ENCODE data around the gene PROSER3.

PROSER3 gene

DNA sequence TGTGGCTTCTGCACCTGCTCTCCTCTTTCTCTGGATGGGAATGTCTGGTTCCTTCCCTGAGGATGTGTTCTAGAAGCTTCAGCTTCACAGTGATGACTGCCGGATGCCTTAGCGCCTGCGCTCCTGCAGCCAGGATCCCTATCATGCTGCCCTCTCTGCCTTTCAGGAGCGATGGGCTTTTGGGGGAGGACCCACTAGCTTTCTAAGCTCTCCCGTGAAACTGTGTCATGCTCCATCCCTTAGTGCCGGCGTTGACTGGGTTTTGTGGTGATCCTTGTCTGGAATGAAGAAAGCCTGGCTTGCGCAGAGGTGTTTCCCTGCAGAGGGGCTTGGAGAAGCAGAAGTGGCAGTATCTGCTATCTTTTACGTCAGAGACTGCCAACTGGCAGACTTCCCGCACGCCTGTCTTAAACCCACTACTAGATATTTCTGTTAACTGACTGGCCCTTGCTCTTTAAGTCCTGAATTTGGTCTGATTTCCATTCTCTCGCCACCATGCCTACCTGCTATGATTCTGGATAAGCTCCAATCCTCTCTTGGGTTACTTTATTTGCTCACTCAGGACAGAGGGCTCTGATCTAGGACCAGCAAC lies 44.0 kb upstream of the PROSER3 start:
- Histone ChIP-seq H3K27ac (no peak overlapping the region), H3K36me3 (replicated peaks) (no peaks in the 10 kb centered on the region), H3K27me3 (replicated peaks) (no peaks in the 10 kb centered on the region), H3K4me3 (ENCODE audit: low read depth, low read length) (no peak overlapping the region)
- TF ChIP-seq, protein P1, sequence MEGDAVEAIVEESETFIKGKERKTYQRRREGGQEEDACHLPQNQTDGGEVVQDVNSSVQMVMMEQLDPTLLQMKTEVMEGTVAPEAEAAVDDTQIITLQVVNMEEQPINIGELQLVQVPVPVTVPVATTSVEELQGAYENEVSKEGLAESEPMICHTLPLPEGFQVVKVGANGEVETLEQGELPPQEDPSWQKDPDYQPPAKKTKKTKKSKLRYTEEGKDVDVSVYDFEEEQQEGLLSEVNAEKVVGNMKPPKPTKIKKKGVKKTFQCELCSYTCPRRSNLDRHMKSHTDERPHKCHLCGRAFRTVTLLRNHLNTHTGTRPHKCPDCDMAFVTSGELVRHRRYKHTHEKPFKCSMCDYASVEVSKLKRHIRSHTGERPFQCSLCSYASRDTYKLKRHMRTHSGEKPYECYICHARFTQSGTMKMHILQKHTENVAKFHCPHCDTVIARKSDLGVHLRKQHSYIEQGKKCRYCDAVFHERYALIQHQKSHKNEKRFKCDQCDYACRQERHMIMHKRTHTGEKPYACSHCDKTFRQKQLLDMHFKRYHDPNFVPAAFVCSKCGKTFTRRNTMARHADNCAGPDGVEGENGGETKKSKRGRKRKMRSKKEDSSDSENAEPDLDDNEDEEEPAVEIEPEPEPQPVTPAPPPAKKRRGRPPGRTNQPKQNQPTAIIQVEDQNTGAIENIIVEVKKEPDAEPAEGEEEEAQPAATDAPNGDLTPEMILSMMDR (IDR thresholded peaks at IDR 0.05; ENCODE audit: low read depth, low read length, missing control alignments) = no peak
- DNase-seq = no peak
- in situ Hi-C loops (cut with HindIII; ENCODE audit: low pct_ligation_motif_present, low sequenced_read_pairs) = no loop called here

DNA sequence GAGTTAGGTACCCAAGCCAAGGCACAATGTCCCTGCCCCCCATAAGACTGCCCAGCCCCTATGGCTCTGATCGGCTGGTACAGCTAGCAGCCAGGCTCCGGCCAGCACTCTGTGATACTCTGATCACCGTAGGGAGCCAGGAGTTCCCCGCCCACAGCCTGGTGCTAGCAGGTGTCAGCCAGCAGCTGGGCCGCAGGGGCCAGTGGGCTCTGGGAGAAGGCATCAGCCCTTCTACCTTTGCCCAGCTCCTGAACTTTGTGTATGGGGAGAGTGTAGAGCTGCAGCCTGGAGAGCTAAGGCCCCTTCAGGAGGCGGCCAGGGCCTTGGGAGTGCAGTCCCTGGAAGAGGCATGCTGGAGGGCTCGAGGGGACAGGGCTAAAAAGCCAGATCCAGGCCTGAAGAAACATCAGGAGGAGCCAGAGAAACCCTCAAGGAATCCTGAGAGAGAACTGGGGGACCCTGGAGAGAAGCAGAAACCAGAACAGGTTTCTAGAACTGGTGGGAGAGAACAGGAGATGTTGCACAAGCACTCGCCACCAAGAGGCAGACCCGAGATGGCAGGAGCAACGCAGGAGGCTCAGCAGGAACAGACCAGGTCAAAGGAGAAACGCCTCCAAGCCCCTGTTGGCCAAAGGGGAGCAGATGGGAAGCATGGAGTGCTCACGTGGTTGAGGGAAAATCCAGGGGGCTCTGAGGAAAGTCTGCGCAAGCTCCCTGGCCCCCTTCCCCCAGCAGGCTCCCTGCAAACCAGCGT lies 43.2 kb upstream of the PROSER3 start:
- DNase-seq = no peak
- H3K27me3 ChIP-seq (replicated peaks) = no peaks in the 10 kb centered on the region
- no peak overlapping the region for H3K4me3 ChIP-seq (ENCODE audit: low read depth, low read length)
- H3K36me3 ChIP-seq (replicated peaks) = peaks cover under 1% of the 10 kb centered on the region
- in situ Hi-C loops (cut with HindIII; ENCODE audit: low pct_ligation_motif_present, low sequenced_read_pairs) = no loop called here
- H3K27ac ChIP-seq = no peak overlapping the region
- TF ChIP-seq, protein P1 (IDR thresholded peaks at IDR 0.05; ENCODE audit: low read depth, low read length, missing control alignments) = no peak

- peaks cover 6% of the 10 kb centered on the region for H3K36me3 ChIP-seq (replicated peaks)
- in situ Hi-C loops (cut with HindIII; ENCODE audit: low pct_ligation_motif_present, low sequenced_read_pairs) = no loop called here
- no peak overlapping the region for H3K27ac ChIP-seq
- DNase-seq = no peak
- TF ChIP-seq, protein P1 (IDR thresholded peaks at IDR 0.05; ENCODE audit: low read depth, low read length, missing control alignments) = no peak
- H3K4me3 ChIP-seq (ENCODE audit: low read depth, low read length) = no peak overlapping the region
- H3K27me3 ChIP-seq (replicated peaks) = no peaks in the 10 kb centered on the region
Observed at GRCh38 chr19:35715355-35715809, 42.6 kb upstream of the PROSER3 start.

DNA sequence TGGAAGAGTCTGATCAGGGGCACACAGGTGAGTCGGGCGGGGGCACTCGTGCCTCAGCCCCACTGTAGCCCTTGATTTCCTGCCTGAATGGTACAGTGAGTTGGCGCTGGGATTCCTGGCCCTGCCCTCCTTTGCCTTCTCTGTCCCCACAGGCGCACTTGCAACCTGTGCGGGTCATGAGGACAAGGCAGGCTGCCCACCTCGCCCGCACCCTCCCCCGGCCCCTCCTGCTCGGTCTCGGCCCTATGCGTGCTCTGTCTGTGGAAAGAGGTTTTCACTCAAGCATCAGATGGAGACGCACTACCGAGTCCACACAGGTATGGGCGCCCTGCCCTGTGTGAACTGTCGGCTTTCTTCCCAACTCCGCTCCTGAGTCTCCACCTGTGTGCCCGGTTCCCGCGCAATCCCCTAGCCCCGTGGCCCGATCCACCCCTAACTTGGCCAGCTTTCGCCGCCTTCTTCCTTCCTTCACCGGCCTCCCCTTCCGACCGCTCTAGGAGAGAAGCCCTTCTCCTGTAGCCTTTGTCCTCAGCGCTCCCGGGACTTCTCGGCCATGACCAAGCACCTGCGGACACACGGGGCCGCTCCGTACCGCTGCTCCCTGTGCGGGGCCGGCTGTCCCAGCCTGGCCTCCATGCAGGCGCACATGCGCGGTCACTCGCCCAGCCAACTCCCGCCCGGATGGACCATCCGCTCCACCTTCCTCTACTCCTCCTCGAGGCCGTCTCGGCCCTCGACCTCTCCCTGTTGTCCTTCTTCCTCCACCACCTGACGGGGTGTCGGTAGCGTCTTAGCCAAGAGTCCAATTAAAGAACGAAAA lies 41.8 kb upstream of the PROSER3 start:
- DNase-seq = peak; percentile 9
- in situ Hi-C loops (cut with HindIII; ENCODE audit: low pct_ligation_motif_present, low sequenced_read_pairs) = no loop called here
- TF ChIP-seq, protein P1 (IDR thresholded peaks at IDR 0.05; ENCODE audit: low read depth, low read length, missing control alignments) = no peak
- H3K4me3 ChIP-seq (ENCODE audit: low read depth, low read length) = peak overlapping the region; percentile 76
- no peaks in the 10 kb centered on the region for H3K27me3 ChIP-seq (replicated peaks)
- peaks cover 9% of the 10 kb centered on the region for H3K36me3 ChIP-seq (replicated peaks)
- no peak overlapping the region for H3K27ac ChIP-seq

GRCh38 chr19:35716801-35717664 lies 40.9 kb upstream of the PROSER3 start:
- Histone ChIP-seq H3K36me3 (replicated peaks) (peaks cover 14% of the 10 kb centered on the region), H3K27me3 (replicated peaks) (no peaks in the 10 kb centered on the region), H3K4me3 (ENCODE audit: low read depth, low read length) (peak overlapping the region; percentile 76), H3K27ac (peak overlapping the region; percentile 72)
- TF ChIP-seq, protein P1 (IDR thresholded peaks at IDR 0.05; ENCODE audit: low read depth, low read length, missing control alignments) = peak; percentile 87
- in situ Hi-C loops (cut with HindIII; ENCODE audit: low pct_ligation_motif_present, low sequenced_read_pairs) = no loop called here
- DNase-seq = peak; percentile 91

All from brain microvascular endothelial cell (primary cell).